ENCODE data around the gene ZDHHC18. TPM values are rescaled to one million over a fixed set of nuclear protein-coding genes. Genes with fewer than 3 reads are reported as not detected.

The ZDHHC18 gene
- total RNA-seq, 1 experiment from 2014 or later, result 27.9 TPM

GRCh38 chr1:26811057-26811456 is 15.4 kb upstream of the ZDHHC18 start:
- no peak for DNase-seq (ENCODE audit: low spot score)
- Histone ChIP-seq H3K27me3 (replicated peaks; ENCODE audit: insufficient read depth, low read depth, low read length, poor library complexity) (no peaks in the 10 kb centered on the region), H3K4me1 (ENCODE audit: insufficient read depth, low read length, poor library complexity, severe bottlenecking) (no peaks in the 10 kb centered on the region), H3K4me3 (ENCODE audit: low read depth, low read length, poor library complexity, severe bottlenecking) (no peak overlapping the region), H3K9me3 (ENCODE audit: low read depth, low read length, poor library complexity, severe bottlenecking) (no peaks in the 10 kb centered on the region), H3K27ac (ENCODE audit: low read depth, low read length, poor library complexity, severe bottlenecking) (no peak overlapping the region), H3K36me3 (ENCODE audit: insufficient read depth, low read length, poor library complexity, severe bottlenecking) (no peaks in the 10 kb centered on the region)
- TF ChIP-seq EZH2 (IDR thresholded peaks at IDR 0.05; ENCODE audit: borderline replicate concordance, low read depth, low read length, poor library complexity, severe bottlenecking) (no peak), CTCF (conservative IDR thresholded peaks at IDR 0.05; ENCODE audit: low read depth, low read length) (no peak)
- intact Hi-C loops (cut with micrococcal nuclease; ENCODE audit: unreplicated experiment), result loop anchor here (5.0 kb wide), 1 partner anchor 66 kb away; no protein-coding TSS in a partner anchor
- ChIA-PET CTCF (interaction anchor here (0.5 to 1.1 kb wide), 2 partner anchors 22 to 288 kb away, joined by 3 to 4 read pairs; no protein-coding TSS in a partner anchor), POLR2A (ENCODE audit: low non-redundant PET) (no interaction called here)
- BruUV-seq (replicated peaks), result no TSS peak

- POLR2A ChIA-PET (ENCODE audit: low non-redundant PET), result no interaction called here
- intact Hi-C loops (cut with micrococcal nuclease; ENCODE audit: unreplicated experiment), result loop anchor here (5.0 kb wide), 1 partner anchor 66 kb away; no protein-coding TSS in a partner anchor
- CTCF ChIA-PET, result interaction anchor here (1.1 kb wide), 1 partner anchor 23 kb away, joined by 4 read pairs; no protein-coding TSS in a partner anchor
These were observed 14.8 kb upstream of the ZDHHC18 start for GRCh38 chr1:26811708-26812107.

GRCh38 chr1:26814377-26814776 is 12.1 kb upstream of the ZDHHC18 start:
- TF ChIP-seq EZH2 (IDR thresholded peaks at IDR 0.05; ENCODE audit: borderline replicate concordance, low read depth, low read length, poor library complexity, severe bottlenecking) (no peak), CTCF (conservative IDR thresholded peaks at IDR 0.05; ENCODE audit: low read depth, low read length) (no peak)
- Histone ChIP-seq H3K9me3 (ENCODE audit: low read depth, low read length, poor library complexity, severe bottlenecking) (no peaks in the 10 kb centered on the region), H3K4me3 (ENCODE audit: low read depth, low read length, poor library complexity, severe bottlenecking) (no peak overlapping the region), H3K27me3 (replicated peaks; ENCODE audit: insufficient read depth, low read depth, low read length, poor library complexity) (no peaks in the 10 kb centered on the region), H3K4me1 (ENCODE audit: insufficient read depth, low read length, poor library complexity, severe bottlenecking) (no peaks in the 10 kb centered on the region), H3K36me3 (ENCODE audit: insufficient read depth, low read length, poor library complexity, severe bottlenecking) (no peaks in the 10 kb centered on the region), H3K27ac (ENCODE audit: low read depth, low read length, poor library complexity, severe bottlenecking) (no peak overlapping the region)
- no TSS peak for BruUV-seq (replicated peaks)
- intact Hi-C loops (cut with micrococcal nuclease; ENCODE audit: unreplicated experiment), result loop anchor here (5.0 kb wide), 1 partner anchor 63 kb away; no protein-coding TSS in a partner anchor
- POLR2A ChIA-PET (ENCODE audit: low non-redundant PET), result no interaction called here
- CTCF ChIA-PET, result no interaction called here
- no peak for DNase-seq (ENCODE audit: low spot score)

More at GRCh38 chr1:26811708-26812107, 14.8 kb upstream of the ZDHHC18 start:
- Histone ChIP-seq H3K9me3 (ENCODE audit: low read depth, low read length, poor library complexity, severe bottlenecking) (no peaks in the 10 kb centered on the region), H3K4me3 (ENCODE audit: low read depth, low read length, poor library complexity, severe bottlenecking) (no peak overlapping the region), H3K27ac (ENCODE audit: low read depth, low read length, poor library complexity, severe bottlenecking) (no peak overlapping the region), H3K4me1 (ENCODE audit: insufficient read depth, low read length, poor library complexity, severe bottlenecking) (no peaks in the 10 kb centered on the region), H3K36me3 (ENCODE audit: insufficient read depth, low read length, poor library complexity, severe bottlenecking) (no peaks in the 10 kb centered on the region), H3K27me3 (replicated peaks; ENCODE audit: insufficient read depth, low read depth, low read length, poor library complexity) (no peaks in the 10 kb centered on the region)
- BruUV-seq (replicated peaks), result no TSS peak
- no peak for TF ChIP-seq CTCF (conservative IDR thresholded peaks at IDR 0.05; ENCODE audit: low read depth, low read length)
- no peak for TF ChIP-seq EZH2 (IDR thresholded peaks at IDR 0.05; ENCODE audit: borderline replicate concordance, low read depth, low read length, poor library complexity, severe bottlenecking)
- no peak for DNase-seq (ENCODE audit: low spot score)
